GM12864 (cell line): ENCODE measurements around the gene YY2.
"Not testable (repeated sequence)": the region's sequence is repeated elsewhere in the genome, so short reads cannot be mapped to it uniquely, and the experiment has no call there.

Experiments
- DNase-seq: peaks from one replicate; pipeline ENCODE4 v3.0.0-alpha.2; 2011; ENCODE audit warnings: low read depth
- H3K4me3 ChIP-seq: 2 replicates; pipeline ENCODE4 v1.5.1; 2011; ENCODE audit warnings: mild to moderate bottlenecking, low read depth, low read length, control low read depth
- TF ChIP-seq, protein P1 (sequence below): IDR thresholded peaks from 2 replicates; pipeline ENCODE4 v1.5.1; 2011; ENCODE audit warnings: low read depth, mild to moderate bottlenecking, moderate library complexity, low read length, control low read depth, inconsistent platforms; ENCODE audit errors: missing control alignments

Gene YY2

DNA sequence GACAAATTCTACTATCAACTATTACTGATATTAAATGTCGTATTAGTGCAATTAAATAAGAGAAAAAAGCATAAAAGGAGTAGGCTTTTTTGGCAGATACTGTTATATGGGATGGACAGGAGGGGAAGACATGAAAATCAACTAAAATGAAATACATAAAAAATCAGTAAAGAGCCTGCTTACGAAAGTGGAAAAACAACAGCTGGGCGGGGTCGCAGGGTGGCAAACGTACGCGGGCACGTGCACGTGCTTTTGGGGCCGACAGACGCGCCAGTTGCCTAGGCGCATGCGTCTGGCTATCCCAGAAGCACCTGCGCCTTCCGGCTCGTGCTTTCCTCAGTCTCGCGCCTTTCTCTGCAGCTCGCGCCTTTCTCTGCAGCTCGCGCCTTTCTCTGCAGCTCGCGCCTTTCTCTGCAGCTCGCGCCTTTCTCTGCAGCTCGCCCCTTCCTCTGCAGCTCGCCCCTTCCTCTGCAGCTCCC, at the start of gene YY2:
YY2 (plus strand) TSS at position 51 of the 479 bp plus-strand sequence. CDS start 498 bp downstream, outside the sequence.
- no peak within 1 kb of the TSS for H3K4me3 ChIP-seq
- no peak for DNase-seq
- TF ChIP-seq, protein P1, sequence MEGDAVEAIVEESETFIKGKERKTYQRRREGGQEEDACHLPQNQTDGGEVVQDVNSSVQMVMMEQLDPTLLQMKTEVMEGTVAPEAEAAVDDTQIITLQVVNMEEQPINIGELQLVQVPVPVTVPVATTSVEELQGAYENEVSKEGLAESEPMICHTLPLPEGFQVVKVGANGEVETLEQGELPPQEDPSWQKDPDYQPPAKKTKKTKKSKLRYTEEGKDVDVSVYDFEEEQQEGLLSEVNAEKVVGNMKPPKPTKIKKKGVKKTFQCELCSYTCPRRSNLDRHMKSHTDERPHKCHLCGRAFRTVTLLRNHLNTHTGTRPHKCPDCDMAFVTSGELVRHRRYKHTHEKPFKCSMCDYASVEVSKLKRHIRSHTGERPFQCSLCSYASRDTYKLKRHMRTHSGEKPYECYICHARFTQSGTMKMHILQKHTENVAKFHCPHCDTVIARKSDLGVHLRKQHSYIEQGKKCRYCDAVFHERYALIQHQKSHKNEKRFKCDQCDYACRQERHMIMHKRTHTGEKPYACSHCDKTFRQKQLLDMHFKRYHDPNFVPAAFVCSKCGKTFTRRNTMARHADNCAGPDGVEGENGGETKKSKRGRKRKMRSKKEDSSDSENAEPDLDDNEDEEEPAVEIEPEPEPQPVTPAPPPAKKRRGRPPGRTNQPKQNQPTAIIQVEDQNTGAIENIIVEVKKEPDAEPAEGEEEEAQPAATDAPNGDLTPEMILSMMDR: no peak

DNA sequence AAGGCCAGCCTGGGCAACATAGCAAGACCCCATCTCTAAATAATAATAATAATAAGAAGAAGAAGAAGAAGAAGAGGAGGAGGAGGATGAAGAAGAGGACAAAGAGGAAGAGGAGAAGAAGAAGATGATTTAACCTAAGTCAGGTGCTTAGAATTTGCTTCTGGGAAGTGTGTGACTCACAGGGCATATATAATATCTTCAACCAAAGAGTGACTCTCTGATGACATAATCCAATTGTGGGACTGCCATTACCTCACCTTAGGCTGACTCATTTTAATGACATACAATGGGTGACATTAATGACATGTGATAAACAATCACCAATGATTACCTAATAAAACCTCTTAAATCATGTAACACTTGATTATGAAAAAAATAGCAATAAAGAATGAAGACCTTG, 49.1 kb upstream of the YY2 start:
- H3K4me3 ChIP-seq: no peak overlapping the region
- no peak for DNase-seq
- TF ChIP-seq, protein P1: no peak

DNA sequence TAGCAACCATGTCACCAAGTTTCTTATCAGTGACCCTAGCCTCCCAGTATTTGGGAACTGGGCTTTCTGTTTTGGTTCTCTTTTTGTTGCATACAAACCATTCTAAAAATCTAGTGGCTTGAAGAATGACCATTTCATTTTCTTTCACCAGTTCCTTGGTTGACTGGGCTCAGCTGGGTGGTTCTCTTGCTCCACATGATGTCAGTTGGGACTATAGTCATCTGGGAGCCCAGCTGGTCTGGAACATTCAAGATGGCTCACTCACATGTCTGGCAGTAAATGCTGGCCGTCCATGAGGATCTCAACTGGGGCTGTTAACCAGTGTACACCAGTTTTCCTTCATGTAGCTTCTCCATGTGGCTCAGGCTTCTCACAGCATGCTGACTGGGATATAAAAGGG, 44.0 kb upstream of the YY2 start:
- TF ChIP-seq, protein P1: no peak
- DNase-seq: no peak

DNA sequence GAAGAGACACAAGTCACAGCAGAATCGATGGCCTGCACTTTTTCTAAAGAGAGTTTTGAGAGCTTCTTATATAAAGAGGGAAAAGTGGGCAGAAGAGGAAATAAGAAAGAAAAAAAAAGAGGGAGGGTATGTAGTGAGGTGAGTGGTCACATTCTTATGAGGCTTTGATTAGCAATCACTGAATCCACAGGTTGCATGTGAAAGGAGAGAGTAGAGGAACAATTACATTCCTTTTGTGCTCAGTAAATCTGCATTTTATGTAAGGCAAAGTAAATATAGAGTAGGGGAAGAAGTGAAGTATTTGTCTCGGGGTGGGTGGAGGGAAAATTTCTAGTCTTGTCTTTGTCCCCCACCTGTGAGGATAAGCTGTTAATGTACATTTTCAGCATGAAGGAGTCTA, 43.2 kb upstream of the YY2 start:
- no peak overlapping the region for H3K4me3 ChIP-seq
- no peak for DNase-seq
- TF ChIP-seq, protein P1: no peak

More for the DNA sequence above, 44.0 kb upstream of the YY2 start:
- H3K4me3 ChIP-seq: no peak overlapping the region

DNA sequence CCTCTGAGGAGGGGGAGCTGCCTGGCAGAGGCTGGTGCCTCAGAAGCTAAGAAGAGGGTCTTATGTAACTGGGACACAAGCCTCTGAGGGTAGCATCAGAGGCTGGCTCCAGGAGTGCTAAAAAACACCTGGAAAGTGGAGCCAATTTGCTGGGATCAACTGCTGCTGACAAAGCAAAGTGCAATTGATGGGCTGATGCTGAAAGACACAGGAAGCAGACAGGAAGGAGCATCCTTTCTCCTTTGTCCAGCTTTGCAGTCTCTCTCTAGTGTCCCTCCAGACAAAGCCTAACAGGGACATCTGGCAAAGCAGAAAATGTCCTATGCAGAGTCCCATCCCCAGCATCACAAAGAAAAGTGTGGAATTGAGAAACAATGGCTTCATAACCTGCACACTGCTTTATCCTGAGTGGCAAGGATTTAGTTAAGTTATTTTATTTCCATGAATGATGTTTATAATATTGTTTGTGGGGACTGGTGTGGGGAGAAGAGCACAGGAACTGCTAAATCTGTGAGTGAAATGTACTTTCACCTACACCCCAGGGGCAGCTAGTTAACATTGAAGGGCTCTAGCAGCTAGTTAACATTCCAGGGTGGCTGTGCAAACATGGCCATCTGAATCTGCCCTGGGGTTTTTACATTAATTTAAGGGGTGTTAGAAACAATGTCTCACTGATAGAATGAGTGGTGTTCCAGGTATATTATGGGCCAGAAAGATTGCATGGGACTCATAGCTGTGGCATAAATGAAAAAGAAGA, 42.0 kb upstream of the YY2 start:
- DNase-seq: no peak
- TF ChIP-seq, protein P1: no peak
- H3K4me3 ChIP-seq: no peak overlapping the region

DNA sequence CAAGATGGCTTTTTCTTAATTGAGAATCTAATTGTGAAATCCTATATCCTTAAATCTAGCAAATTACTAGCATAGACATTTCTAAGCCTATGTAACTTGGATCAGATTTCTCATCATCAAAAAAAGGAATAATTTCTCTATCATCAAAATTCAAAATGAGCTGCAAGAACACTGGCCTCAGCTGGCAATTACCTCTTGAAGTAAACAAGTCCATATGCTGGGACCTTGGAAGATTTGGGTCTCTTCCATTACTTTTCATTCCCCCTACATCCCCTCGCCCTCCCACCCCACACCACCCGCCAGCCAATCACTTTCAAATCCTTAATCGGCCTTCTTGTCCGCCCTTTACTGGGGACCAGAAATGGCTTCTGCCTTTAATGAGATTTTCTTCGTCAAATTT, 39.7 kb upstream of the YY2 start:
- no peak for DNase-seq
- H3K4me3 ChIP-seq: no peak overlapping the region
- TF ChIP-seq, protein P1: no peak

DNA sequence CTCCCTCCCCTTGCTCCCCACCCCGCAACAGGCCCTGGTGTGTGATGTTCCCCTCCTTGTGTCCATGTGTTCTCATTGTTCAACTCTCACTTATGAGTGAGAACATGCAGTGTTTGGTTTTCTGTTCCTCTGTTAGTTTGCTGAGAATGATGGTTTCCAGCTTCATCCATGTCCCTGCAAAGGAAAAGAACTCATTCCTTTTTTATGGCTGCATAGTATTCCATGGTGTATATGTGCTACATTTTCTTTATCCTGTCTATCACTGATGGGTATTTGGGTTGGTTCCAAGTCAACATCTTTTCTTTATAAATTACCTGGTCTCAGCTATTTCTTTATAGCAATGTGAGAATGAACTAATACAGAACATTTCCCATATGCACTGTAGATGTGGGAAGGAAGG, 35.6 kb upstream of the YY2 start:
- H3K4me3 ChIP-seq: not testable (repeated sequence)

More for the DNA sequence above, 35.6 kb upstream of the YY2 start:
- DNase-seq: not testable (repeated sequence)
